Panc1 (cell line): ENCODE data around the gene HTN3. TPM values are rescaled to one million over a fixed set of nuclear protein-coding genes. Genes with fewer than 3 reads are reported as not detected.

Experiments
- ATAC-seq: fragments of 200-7000 bp; cut with Tn5 transposase; 2 replicates; pipeline ENCODE4 v1.9.1; 2020; ENCODE audit warnings: mild to moderate bottlenecking, moderate library complexity
- BruUV-seq: library from RNA; stranded (reverse); fragments of 400-500 nt; replicated peaks from 2 replicates; lab custom pipeline; 2021; lab: Mats Ljungman, UMichigan
- CTCF ChIA-PET: fragments of 300-600 bp; sonication (Branson Sonifier 250); formaldehyde crosslinking; loops from one replicate; lab custom pipeline; 2022; ENCODE audit warnings: antibody characterized with exemption; lab: Charles Lee
- POLR2A ChIA-PET: fragments of 300-600 bp; sonication (Branson Sonifier 250); formaldehyde crosslinking; loops from one replicate; lab custom pipeline; 2022; ENCODE audit warnings: antibody characterized with exemption; lab: Charles Lee
- DNase-seq: peaks from one replicate; pipeline ENCODE4 v3.0.0-alpha.2; 2010; ENCODE audit warnings: low read depth, low spot score
- H3K27ac ChIP-seq: 2 replicates; pipeline ENCODE4 v1.5.1; 2011; ENCODE audit warnings: mild to moderate bottlenecking, low read length, inconsistent platforms
- H3K27me3 ChIP-seq: fragments of 200-500 bp; sonication (Bioruptor generic); 2 replicates; pipeline ENCODE4 v1.6.0; 2014; ENCODE audit warnings: low read length, inconsistent platforms; ENCODE audit not compliant: control insufficient read depth, insufficient read depth
- H3K36me3 ChIP-seq: fragments of 200-500 bp; sonication (Bioruptor generic); 2 replicates; pipeline ENCODE4 v1.5.1; 2014; ENCODE audit warnings: inconsistent platforms, mild to moderate bottlenecking, low read length, moderate library complexity; ENCODE audit not compliant: control insufficient read depth, insufficient read depth
- H3K4me1 ChIP-seq: 2 replicates; pipeline ENCODE4 v1.5.1; 2011; ENCODE audit warnings: inconsistent platforms, mild to moderate bottlenecking, low read length, moderate library complexity; ENCODE audit not compliant: control insufficient read depth, insufficient read depth
- H3K4me3 ChIP-seq, 2 experiments: 2 replicates each; pipeline ENCODE4 v1.5.1; 2011 to 2012; ENCODE audit warnings: low read depth in 2 of 2, low read length in 2 of 2, mild to moderate bottlenecking in 2 of 2, inconsistent platforms in 1 of 2, moderate library complexity in 1 of 2
- H3K9me3 ChIP-seq: fragments of 200-500 bp; sonication (Bioruptor generic); 2 replicates; pipeline ENCODE4 v1.5.1; 2014; ENCODE audit warnings: low read depth, mild to moderate bottlenecking, inconsistent platforms, low read length, moderate library complexity; ENCODE audit not compliant: control insufficient read depth, insufficient read depth
- CTCF ChIP-seq: fragments of 450-650 bp; IDR thresholded peaks from 2 replicates; pipeline ENCODE4 v1.5.1; 2017; ENCODE audit warnings: mild to moderate bottlenecking
- POLR2AphosphoS5 ChIP-seq: IDR thresholded peaks from 2 replicates; pipeline ENCODE4 v1.6.1; 2012; ENCODE audit warnings: mild to moderate bottlenecking, low read depth, low read length, moderate library complexity
- REST ChIP-seq, 2 experiments: IDR thresholded peaks; 2 replicates each; pipeline ENCODE4 v1.6.1; 2011 to 2012; ENCODE audit warnings: low read depth in 2 of 2, control low read depth in 1 of 2, low read length in 1 of 2, mild to moderate bottlenecking in 1 of 2, moderate library complexity in 1 of 2; ENCODE audit not compliant: insufficient read depth in 1 of 2
- SIN3A ChIP-seq: IDR thresholded peaks from 2 replicates; pipeline ENCODE4 v1.6.1; 2012; ENCODE audit warnings: low read depth, mild to moderate bottlenecking, low read length, moderate library complexity, borderline replicate concordance; ENCODE audit not compliant: insufficient read depth
- TCF7L2 ChIP-seq: IDR thresholded peaks from 2 replicates; pipeline ENCODE4 v1.6.1; 2011; ENCODE audit warnings: mild to moderate bottlenecking, low read depth, low read length, inconsistent platforms
- in situ Hi-C: cut with HindIII; loops from 2 replicates; pipeline ENCODE4 v1.10.0; 2016; ENCODE audit warnings: low sequenced_read_pairs, low pct_unique_long_range_greater_than_20kb
- intact Hi-C: fragments of 100-400 bp; cut with micrococcal nuclease; formaldehyde crosslinking; loops from one replicate; pipeline ENCODE4 v1.10.0; 2022; ENCODE audit not compliant: unreplicated experiment
- total RNA-seq: library from RNA; stranded (reverse); gene quantifications from one replicate; pipeline ENCODE4 v1.2.1, GENCODE V29; 2021; ENCODE audit not compliant: unreplicated experiment

Gene HTN3
- total RNA-seq, 1 experiment from 2014 or later: not detected

GRCh38 chr4:70057651-70058050 is 29.4 kb downstream of the HTN3 start:
- no peaks in the 10 kb centered on the region for H3K4me1 ChIP-seq
- H3K4me3 ChIP-seq: no peak overlapping the region
- TF ChIP-seq POLR2AphosphoS5 (no peak), SIN3A (no peak), TCF7L2 (no peak), CTCF (no peak), REST (IDR thresholded peaks at IDR 0.05; ENCODE audit: insufficient read depth in 1 of 2, low read depth in 2 of 2, low read length in 1 of 2) (no peak)
- no peaks in the 10 kb centered on the region for H3K27me3 ChIP-seq
- in situ Hi-C loops: no loop called here
- CTCF ChIA-PET: no interaction called here
- DNase-seq: no peak
- no peaks in the 10 kb centered on the region for H3K9me3 ChIP-seq
- ATAC-seq: no peak
- no TSS peak for BruUV-seq
- intact Hi-C loops: no loop called here
- no peak overlapping the region for H3K27ac ChIP-seq
- POLR2A ChIA-PET: no interaction called here
- H3K36me3 ChIP-seq: no peaks in the 10 kb centered on the region

- Histone ChIP-seq H3K27ac (no peak overlapping the region), H3K9me3 (no peaks in the 10 kb centered on the region), H3K4me1 (no peaks in the 10 kb centered on the region), H3K4me3 (no peak overlapping the region), H3K27me3 (no peaks in the 10 kb centered on the region), H3K36me3 (no peaks in the 10 kb centered on the region)
- TF ChIP-seq POLR2AphosphoS5 (no peak), SIN3A (no peak), REST (IDR thresholded peaks at IDR 0.05; ENCODE audit: insufficient read depth in 1 of 2, low read depth in 2 of 2, low read length in 1 of 2) (no peak), CTCF (no peak), TCF7L2 (no peak)
- ATAC-seq: no peak
- CTCF ChIA-PET: no interaction called here
- POLR2A ChIA-PET: no interaction called here
- intact Hi-C loops (no loop called here), in situ Hi-C loops (no loop called here)
- DNase-seq: no peak
- no TSS peak for BruUV-seq
Observed at GRCh38 chr4:70059149-70059548, 30.9 kb downstream of the HTN3 start.
